ENCODE data around the gene RBFOX2.

DNA sequence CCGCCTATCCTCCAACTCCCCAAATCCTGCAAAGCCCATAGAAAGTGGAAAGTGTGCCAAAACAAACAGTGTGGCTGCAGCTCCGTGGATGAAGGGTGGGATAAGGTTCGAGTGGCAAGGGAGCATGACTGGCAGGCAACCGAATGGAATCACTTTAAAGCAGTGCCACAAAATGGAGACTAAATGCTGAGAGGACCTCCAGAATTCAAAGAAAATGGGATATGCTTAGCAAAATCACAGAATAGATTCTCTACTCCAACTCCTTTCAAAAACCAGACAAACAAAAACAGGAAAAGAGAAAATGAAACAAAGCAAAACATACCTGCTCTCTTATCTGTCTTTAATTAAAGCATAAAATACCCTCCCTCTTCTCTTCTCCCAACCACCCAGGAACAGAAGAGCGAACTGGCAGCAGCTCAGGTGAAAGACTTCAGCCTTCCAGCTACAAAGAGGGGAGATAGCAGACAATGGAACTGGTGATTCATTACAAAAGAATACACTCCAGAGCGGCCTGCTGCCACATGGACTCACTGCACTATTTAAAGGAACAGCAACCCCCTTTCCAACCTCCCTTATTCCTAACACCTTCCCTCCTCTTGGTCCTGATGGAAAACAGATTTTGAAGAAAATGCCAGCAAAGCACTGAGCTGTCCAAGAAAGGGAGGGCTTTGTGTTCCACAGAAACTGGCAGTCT, 192.5 kb downstream of the RBFOX2 start:
- TF ChIP-seq, protein P1, sequence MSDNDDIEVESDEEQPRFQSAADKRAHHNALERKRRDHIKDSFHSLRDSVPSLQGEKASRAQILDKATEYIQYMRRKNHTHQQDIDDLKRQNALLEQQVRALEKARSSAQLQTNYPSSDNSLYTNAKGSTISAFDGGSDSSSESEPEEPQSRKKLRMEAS (IDR thresholded peaks at IDR 0.05; ENCODE audit: low read depth): peak; percentile 91
- TF ChIP-seq POLR2AphosphoS5 (IDR thresholded peaks at IDR 0.05; ENCODE audit: low read depth, low read length): peak; percentile 83
- TF ChIP-seq GATA2 (CRISPR knock-in tag; IDR thresholded peaks at IDR 0.05): peak; percentile 20
- TF ChIP-seq, protein P2, sequence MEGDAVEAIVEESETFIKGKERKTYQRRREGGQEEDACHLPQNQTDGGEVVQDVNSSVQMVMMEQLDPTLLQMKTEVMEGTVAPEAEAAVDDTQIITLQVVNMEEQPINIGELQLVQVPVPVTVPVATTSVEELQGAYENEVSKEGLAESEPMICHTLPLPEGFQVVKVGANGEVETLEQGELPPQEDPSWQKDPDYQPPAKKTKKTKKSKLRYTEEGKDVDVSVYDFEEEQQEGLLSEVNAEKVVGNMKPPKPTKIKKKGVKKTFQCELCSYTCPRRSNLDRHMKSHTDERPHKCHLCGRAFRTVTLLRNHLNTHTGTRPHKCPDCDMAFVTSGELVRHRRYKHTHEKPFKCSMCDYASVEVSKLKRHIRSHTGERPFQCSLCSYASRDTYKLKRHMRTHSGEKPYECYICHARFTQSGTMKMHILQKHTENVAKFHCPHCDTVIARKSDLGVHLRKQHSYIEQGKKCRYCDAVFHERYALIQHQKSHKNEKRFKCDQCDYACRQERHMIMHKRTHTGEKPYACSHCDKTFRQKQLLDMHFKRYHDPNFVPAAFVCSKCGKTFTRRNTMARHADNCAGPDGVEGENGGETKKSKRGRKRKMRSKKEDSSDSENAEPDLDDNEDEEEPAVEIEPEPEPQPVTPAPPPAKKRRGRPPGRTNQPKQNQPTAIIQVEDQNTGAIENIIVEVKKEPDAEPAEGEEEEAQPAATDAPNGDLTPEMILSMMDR (IDR thresholded peaks at IDR 0.05): no peak
- peak; percentile 55 to 60; a peak in 3 of 4 replicates for TF ChIP-seq EP300 (IDR thresholded peaks at IDR 0.05; ENCODE audit: borderline replicate concordance in 1 of 2, low read depth in 1 of 2, low read length in 1 of 2)
- TF ChIP-seq EZH2phosphoT487 (IDR thresholded peaks at IDR 0.05; ENCODE audit: borderline replicate concordance, low read depth): no peak
